SK-N-SH (cell line): ENCODE measurements around the gene SF3B4. TPM values are rescaled to one million over a fixed set of nuclear protein-coding genes. Genes with fewer than 3 reads are reported as not detected.

Experiments
- CHD2 ChIP-seq: fragments of 150-350 bp; IDR thresholded peaks from 2 replicates; pipeline ENCODE4 v1.6.1; 2018; ENCODE audit warnings: low read length; ENCODE audit not compliant: partially characterized antibody
- CTCF ChIP-seq: fragments of 200-600 bp; sonication (generic); IDR thresholded peaks from 2 replicates; pipeline ENCODE4 v1.6.1; 2017; ENCODE audit warnings: antibody characterized with exemption, mild to moderate bottlenecking, moderate library complexity
- EP300 ChIP-seq, 2 experiments: IDR thresholded peaks; 2 replicates each; pipeline versions ENCODE4 v1.4.0 to v1.6.1; 2012; ENCODE audit warnings: borderline replicate concordance in 1 of 2, low read depth in 1 of 2, low read length in 1 of 2
- FOXJ3 ChIP-seq: sonication (generic); formaldehyde crosslinking; IDR thresholded peaks from 2 replicates; pipeline ENCODE4 v1.5.1; 2020; ENCODE audit warnings: mild to moderate bottlenecking, missing genetic modification reagents
- GABPA ChIP-seq: IDR thresholded peaks from 2 replicates; pipeline ENCODE4 v1.4.0; 2012; ENCODE audit warnings: low read depth, mild to moderate bottlenecking
- GATA2 ChIP-seq: sonication (generic); formaldehyde crosslinking; IDR thresholded peaks from 2 replicates; pipeline ENCODE4 v1.5.0; 2020; ENCODE audit warnings: mild to moderate bottlenecking, missing genetic modification reagents
- JUND ChIP-seq: IDR thresholded peaks from 2 replicates; pipeline ENCODE4 v1.4.0; 2012
- NFIC ChIP-seq: IDR thresholded peaks from 2 replicates; pipeline ENCODE4 v1.4.0; 2012; ENCODE audit warnings: borderline replicate concordance
- PBX3 ChIP-seq: IDR thresholded peaks from 2 replicates; pipeline ENCODE4; 2012
- RAD21 ChIP-seq: IDR thresholded peaks from 2 replicates; pipeline ENCODE4 v1.6.1; 2012; ENCODE audit warnings: mild to moderate bottlenecking, low read length
- REST ChIP-seq: IDR thresholded peaks from 2 replicates; pipeline ENCODE4 v1.6.1; 2012; ENCODE audit warnings: mild to moderate bottlenecking, low read depth, low read length, moderate library complexity
- SMC3 ChIP-seq: IDR thresholded peaks from 2 replicates; pipeline ENCODE4 v1.6.1; 2012; ENCODE audit warnings: low read depth, low read length, improper control_type of control experiment
- USF1 ChIP-seq: IDR thresholded peaks from 2 replicates; pipeline ENCODE4 v1.4.0; 2012; ENCODE audit warnings: low read depth, borderline replicate concordance
- YY1 ChIP-seq: IDR thresholded peaks from 2 replicates; pipeline ENCODE4 v1.4.0; 2012; ENCODE audit warnings: low read depth, mild to moderate bottlenecking
- ZBTB33 ChIP-seq: IDR thresholded peaks from 2 replicates; pipeline ENCODE4 v1.4.0; 2012; ENCODE audit warnings: low read depth, borderline replicate concordance
- polyA plus RNA-seq, 3 experiments: library from polyadenylated mRNA; depleted of rRNA; stranded (reverse); fragments of >200 nt; gene quantifications; 2 replicates each; pipeline ENCODE4 v1.2.3, GENCODE V29; 2012

The SF3B4 gene
- polyA plus RNA-seq, 1 of the 3 experiments (the other 2 are of a cell fraction), result 54.3 TPM

GRCh38 chr1:149888247-149888998 lies 39.2 kb downstream of the SF3B4 start (continued):
- TF ChIP-seq CTCF (peak; percentile 72), REST (peak; percentile 12; the same call in 1 of the 2 replicates), YY1 (peak; percentile 84), FOXJ3 (CRISPR knock-in tag) (no peak), JUND (peak; percentile 5; the same call in 1 of the 2 replicates), SMC3 (peak; percentile 73), USF1 (no peak), GATA2 (CRISPR knock-in tag) (no peak), NFIC (peak; percentile 38; the same call in 1 of the 2 replicates), PBX3 (no peak), ZBTB33 (peak; percentile 71; the same call in 1 of the 2 replicates), EP300 (IDR thresholded peaks at IDR 0.05; ENCODE audit: borderline replicate concordance in 1 of 2, low read depth in 1 of 2, low read length in 1 of 2) (peak in 1 of 2 experiments; percentile 54; a peak in 2 of 4 replicates), RAD21 (peak; percentile 64), CHD2 (peak; percentile 86), GABPA (no peak; the same call in 1 of the 2 replicates)
- TF ChIP-seq, all 33 proteins: peak for 19
